Memory B cell (primary cell): ENCODE results near the gene TBXAS1.
"Not testable (repeated sequence)": the region's sequence is repeated elsewhere in the genome, so short reads cannot be mapped to it uniquely, and the experiment has no call there.

ENCODE experiments used
- ATAC-seq: fragments of 150-1000 bp; cut with Tn5 transposase; 2 replicates; pipeline ENCODE4 v1.10.0; 2021; ENCODE audit warnings: low read depth, mild to moderate bottlenecking, moderate library complexity
- DNase-seq, 2 donors: peaks; one replicate each; pipeline ENCODE4 v3.0.0; 2022; ENCODE audit warnings: low spot score in 2 of 2
- H3K27ac Mint-ChIP-seq: one replicate; pipeline ENCODE4 v1.8.0; 2022; ENCODE audit warnings: mild to moderate bottlenecking, moderate library complexity, mixed read lengths
- H3K27me3 Mint-ChIP-seq: one replicate; pipeline ENCODE4 v1.8.0; 2022; ENCODE audit warnings: mixed read lengths
- H3K36me3 Mint-ChIP-seq: one replicate; pipeline ENCODE4 v1.8.0; 2022; ENCODE audit warnings: mild to moderate bottlenecking, mixed read lengths
- H3K4me1 Mint-ChIP-seq: one replicate; pipeline ENCODE4 v1.8.0; 2022; ENCODE audit warnings: mixed read lengths
- H3K4me3 Mint-ChIP-seq: one replicate; pipeline ENCODE4 v1.8.0; 2022; ENCODE audit warnings: mild to moderate bottlenecking, moderate library complexity, mixed read lengths
- H3K9me3 Mint-ChIP-seq: one replicate; pipeline ENCODE4 v1.8.0; 2022; ENCODE audit warnings: mixed read lengths

The TBXAS1 gene

GRCh38 chr7:139813151-139813550, 15.9 kb upstream of the TBXAS1 start:
- DNase-seq = no peak
- Mint-ChIP-seq H3K27ac (no peak overlapping the region), H3K27me3 (peaks cover 4% of the 10 kb centered on the region), H3K4me1 (peaks cover 2% of the 10 kb centered on the region), H3K36me3 (no peaks in the 10 kb centered on the region), H3K4me3 (no peak overlapping the region), H3K9me3 (peaks cover 5% of the 10 kb centered on the region)
- no peak for ATAC-seq

GRCh38 chr7:139813689-139814088, 15.4 kb upstream of the TBXAS1 start:
- H3K9me3 Mint-ChIP-seq = peaks cover 5% of the 10 kb centered on the region
- H3K27me3 Mint-ChIP-seq = peaks cover 1% of the 10 kb centered on the region
- H3K27ac Mint-ChIP-seq = no peak overlapping the region
- no peak for DNase-seq
- no peak for ATAC-seq
- no peaks in the 10 kb centered on the region for H3K36me3 Mint-ChIP-seq
- H3K4me1 Mint-ChIP-seq = peaks cover 2% of the 10 kb centered on the region
- no peak overlapping the region for H3K4me3 Mint-ChIP-seq

GRCh38 chr7:139817249-139817648, 11.8 kb upstream of the TBXAS1 start:
- Mint-ChIP-seq H3K4me1 (no peaks in the 10 kb centered on the region), H3K27ac (no peak overlapping the region), H3K27me3 (no peaks in the 10 kb centered on the region), H3K9me3 (peaks cover 5% of the 10 kb centered on the region), H3K4me3 (no peak overlapping the region), H3K36me3 (no peaks in the 10 kb centered on the region)
- ATAC-seq (no peak), DNase-seq (no peak)

GRCh38 chr7:139820089-139820488, 9.0 kb upstream of the TBXAS1 start:
- peaks cover 5% of the 10 kb centered on the region for H3K9me3 Mint-ChIP-seq
- no peaks in the 10 kb centered on the region for H3K36me3 Mint-ChIP-seq
- H3K4me1 Mint-ChIP-seq = no peaks in the 10 kb centered on the region
- H3K27me3 Mint-ChIP-seq = no peaks in the 10 kb centered on the region
- DNase-seq (no peak), ATAC-seq (no peak)
- no peak overlapping the region for H3K4me3 Mint-ChIP-seq
- no peak overlapping the region for H3K27ac Mint-ChIP-seq

GRCh38 chr7:139821349-139822105, 7.5 kb upstream of the TBXAS1 start:
- Mint-ChIP-seq H3K4me3 (no peak overlapping the region), H3K36me3 (no peaks in the 10 kb centered on the region), H3K9me3 (peaks cover 2% of the 10 kb centered on the region), H3K27me3 (no peaks in the 10 kb centered on the region), H3K27ac (no peak overlapping the region), H3K4me1 (no peaks in the 10 kb centered on the region)
- DNase-seq (no peak), ATAC-seq (no peak)

GRCh38 chr7:139822855-139823254, 6.2 kb upstream of the TBXAS1 start:
- ATAC-seq = no peak
- no peak overlapping the region for H3K4me3 Mint-ChIP-seq
- no peaks in the 10 kb centered on the region for H3K36me3 Mint-ChIP-seq
- H3K9me3 Mint-ChIP-seq = no peaks in the 10 kb centered on the region
- peaks cover 4% of the 10 kb centered on the region for H3K4me1 Mint-ChIP-seq
- no peak overlapping the region for H3K27ac Mint-ChIP-seq
- H3K27me3 Mint-ChIP-seq = no peaks in the 10 kb centered on the region
- DNase-seq = no peak

GRCh38 chr7:139823959-139824521, 5.0 kb upstream of the TBXAS1 start:
- DNase-seq = no peak
- H3K27me3 Mint-ChIP-seq = no peaks in the 10 kb centered on the region
- peaks cover 7% of the 10 kb centered on the region for H3K4me1 Mint-ChIP-seq
- no peak overlapping the region for H3K4me3 Mint-ChIP-seq
- H3K36me3 Mint-ChIP-seq = no peaks in the 10 kb centered on the region
- H3K9me3 Mint-ChIP-seq = no peaks in the 10 kb centered on the region
- no peak overlapping the region for H3K27ac Mint-ChIP-seq
- ATAC-seq = no peak

GRCh38 chr7:139825666-139826290, 3.3 kb upstream of the TBXAS1 start:
- Mint-ChIP-seq H3K27ac (no peak overlapping the region), H3K4me1 (peaks cover 19% of the 10 kb centered on the region), H3K9me3 (no peaks in the 10 kb centered on the region), H3K4me3 (no peak overlapping the region), H3K27me3 (no peaks in the 10 kb centered on the region), H3K36me3 (no peaks in the 10 kb centered on the region)
- DNase-seq (no peak), ATAC-seq (no peak)

- DNase-seq = no peak
- Mint-ChIP-seq H3K4me1 (peaks cover 25% of the 10 kb centered on the region), H3K9me3 (no peaks in the 10 kb centered on the region), H3K27me3 (no peaks in the 10 kb centered on the region), H3K27ac (no peak overlapping the region), H3K36me3 (no peaks in the 10 kb centered on the region), H3K4me3 (no peak overlapping the region)
- ATAC-seq = no peak
These were observed 2.0 kb upstream of the TBXAS1 start for GRCh38 chr7:139827042-139827441.

GRCh38 chr7:139828446-139828845, 618 bp upstream of the TBXAS1 start:
- no peaks in the 10 kb centered on the region for H3K27me3 Mint-ChIP-seq
- peak overlapping the region; percentile 88 for H3K27ac Mint-ChIP-seq
- H3K36me3 Mint-ChIP-seq = peaks cover 2% of the 10 kb centered on the region
- H3K9me3 Mint-ChIP-seq = peaks cover 2% of the 10 kb centered on the region
- peaks cover 25% of the 10 kb centered on the region for H3K4me1 Mint-ChIP-seq
- ATAC-seq (no peak), DNase-seq (no peak)
- H3K4me3 Mint-ChIP-seq = peak overlapping the region; percentile 15

GRCh38 chr7:139829775-139830117, 682 bp downstream of the TBXAS1 start:
- Mint-ChIP-seq H3K9me3 (peaks cover 6% of the 10 kb centered on the region), H3K4me1 (peaks cover 25% of the 10 kb centered on the region), H3K27me3 (no peaks in the 10 kb centered on the region), H3K27ac (peak overlapping the region; percentile 88), H3K36me3 (peaks cover 5% of the 10 kb centered on the region), H3K4me3 (peak overlapping the region; percentile 65)
- ATAC-seq (peak; percentile 14), DNase-seq (no peak)

GRCh38 chr7:139830292-139830691, 1.2 kb downstream of the TBXAS1 start:
- peaks cover 6% of the 10 kb centered on the region for H3K9me3 Mint-ChIP-seq

GRCh38 chr7:139830782-139831501, 1.9 kb downstream of the TBXAS1 start:
- H3K36me3 Mint-ChIP-seq = peaks cover 5% of the 10 kb centered on the region
- H3K27me3 Mint-ChIP-seq = no peaks in the 10 kb centered on the region
- peaks cover 27% of the 10 kb centered on the region for H3K4me1 Mint-ChIP-seq
- peak overlapping the region; percentile 65 for H3K4me3 Mint-ChIP-seq
- DNase-seq = no peak
- H3K27ac Mint-ChIP-seq = peak overlapping the region; percentile 74
- H3K9me3 Mint-ChIP-seq = peaks cover 7% of the 10 kb centered on the region
- ATAC-seq = peak; percentile 43

More at GRCh38 chr7:139830292-139830691, 1.2 kb downstream of the TBXAS1 start:
- Mint-ChIP-seq H3K4me1 (peaks cover 25% of the 10 kb centered on the region), H3K27ac (peak overlapping the region; percentile 74), H3K27me3 (no peaks in the 10 kb centered on the region), H3K36me3 (peaks cover 5% of the 10 kb centered on the region), H3K4me3 (peak overlapping the region; percentile 65)
- no peak for DNase-seq
- ATAC-seq = no peak

- ATAC-seq, DNase-seq, H3K27me3 Mint-ChIP-seq, H3K4me3 Mint-ChIP-seq, H3K27ac Mint-ChIP-seq: not testable (repeated sequence)
- Mint-ChIP-seq H3K4me1 (peaks cover 13% of the 10 kb centered on the region), H3K36me3 (peaks cover 11% of the 10 kb centered on the region), H3K9me3 (peaks cover 13% of the 10 kb centered on the region)
These were observed 6.8 kb downstream of the TBXAS1 start for GRCh38 chr7:139835848-139836247.
